K562 (cell line): ENCODE results near the gene SLC6A16. TPM values are rescaled to one million over a fixed set of nuclear protein-coding genes. Genes with fewer than 3 reads are reported as not detected.

Experiments used
- C11orf30 ChIP-seq: fragments of 450-650 bp; IDR thresholded peaks from 2 replicates; pipeline ENCODE4 v1.6.1; 2016; ENCODE audit warnings: low read depth, mild to moderate bottlenecking
- CCAR2 ChIP-seq: fragments of 200-400 bp; formaldehyde crosslinking; IDR thresholded peaks from 2 replicates; pipeline ENCODE4 v1.6.1; 2017; ENCODE audit warnings: mild to moderate bottlenecking, low read depth, low read length
- CCNT2 ChIP-seq: IDR thresholded peaks from 2 replicates; pipeline ENCODE4 v1.6.1; 2011; ENCODE audit warnings: borderline replicate concordance, low read depth, mild to moderate bottlenecking, moderate library complexity, mixed read lengths, low read length; ENCODE audit not compliant: insufficient read length; ENCODE audit errors: extremely low read depth
- CTBP1 ChIP-seq: fragments of 450-650 bp; IDR thresholded peaks from 2 replicates; pipeline ENCODE4 v1.6.1; 2016; ENCODE audit warnings: borderline replicate concordance
- ELF1 ChIP-seq: fragments of 200-800 bp; sonication (Bioruptor generic); IDR thresholded peaks from 2 replicates; pipeline ENCODE4 v1.6.1; 2016; ENCODE audit warnings: missing genetic modification characterization, missing compliant biosample characterization
- ELF2 ChIP-seq: fragments of 250-450 bp; sonication (Bioruptor Pico); IDR thresholded peaks from 2 replicates; pipeline ENCODE4 v1.5.0; 2021; ENCODE audit warnings: mild to moderate bottlenecking
- HCFC1 ChIP-seq: IDR thresholded peaks from 2 replicates; pipeline ENCODE4 v1.6.1; 2012; ENCODE audit warnings: low read depth, low read length, improper control_type of control experiment
- KLF16 ChIP-seq: IDR thresholded peaks from 2 replicates; pipeline ENCODE4 v1.6.1; 2016; ENCODE audit warnings: antibody characterized with exemption
- MED1 ChIP-seq: sonication (generic); formaldehyde crosslinking; IDR thresholded peaks from 2 replicates; pipeline ENCODE4 v1.8.1; 2023; ENCODE audit warnings: missing genetic modification reagents, borderline replicate concordance
- NEUROD1 ChIP-seq: fragments of 150-350 bp; IDR thresholded peaks from 2 replicates; pipeline ENCODE4 v1.6.1; 2014; ENCODE audit warnings: borderline replicate concordance, low read length, low read depth; ENCODE audit not compliant: partially characterized antibody
- NR1H2 ChIP-seq: sonication (generic); formaldehyde crosslinking; IDR thresholded peaks from 2 replicates; pipeline ENCODE4 v1.4.0; 2020; ENCODE audit warnings: mild to moderate bottlenecking, missing genetic modification reagents
- POLR2A ChIP-seq: fragments of 450-650 bp; conservative IDR thresholded peaks from 2 replicates; pipeline ENCODE4 v1.6.1; 2016
- POLR2AphosphoS5 ChIP-seq: IDR thresholded peaks from 2 replicates; pipeline ENCODE4 v1.6.1; 2011; ENCODE audit warnings: mild to moderate bottlenecking, low read depth, low read length, moderate library complexity; ENCODE audit not compliant: control insufficient read depth, insufficient read depth
- PURB ChIP-seq: sonication (generic); formaldehyde crosslinking; IDR thresholded peaks from 2 replicates; pipeline ENCODE4 v1.9.0; 2021; ENCODE audit warnings: low read depth, mild to moderate bottlenecking, missing genetic modification reagents
- SMARCA4 ChIP-seq: fragments of 450-650 bp; IDR thresholded peaks from 2 replicates; pipeline ENCODE4 v1.6.1; 2016
- YY1 ChIP-seq, 3 experiments: IDR thresholded peaks; 2 replicates each; pipeline ENCODE4 v1.6.1; 2011; ENCODE audit warnings: low read length in 2 of 3, mild to moderate bottlenecking in 2 of 3, moderate library complexity in 2 of 3, borderline replicate concordance in 1 of 3, control low read depth in 1 of 3, low read depth in 1 of 3; ENCODE audit not compliant: insufficient read depth in 3 of 3, insufficient replicate concordance in 2 of 3, control insufficient read depth in 1 of 3, insufficient read length in 1 of 3; ENCODE audit errors: extremely low read depth in 1 of 3
- ZFP36 ChIP-seq: fragments of 150-350 bp; IDR thresholded peaks from 2 replicates; pipeline ENCODE4 v1.6.1; 2018; ENCODE audit warnings: low read length, low read depth; ENCODE audit not compliant: partially characterized antibody
- ZNF121 ChIP-seq: sonication (generic); formaldehyde crosslinking; conservative IDR thresholded peaks from 2 replicates; pipeline ENCODE4 v1.8.0; 2022; ENCODE audit warnings: missing genetic modification reagents
- ZNF134 ChIP-seq: fragments of 250-450 bp; sonication (Bioruptor Pico); conservative IDR thresholded peaks from 2 replicates; pipeline ENCODE4 v1.4.0; 2020
- ZNF165 ChIP-seq: fragments of 250-450 bp; sonication (Bioruptor Pico); IDR thresholded peaks from 2 replicates; pipeline ENCODE4 v1.4.0; 2020; ENCODE audit warnings: borderline replicate concordance
- ZNF384 ChIP-seq: IDR thresholded peaks from 2 replicates; pipeline ENCODE4 v1.6.1; 2012; ENCODE audit warnings: low read depth, low read length, improper control_type of control experiment
- ZNF740 ChIP-seq, 3 experiments: fragments of 200-800 bp in 1 of 3; sonication (Bioruptor generic) in 1 of 3; sonication (generic) in 1 of 3; formaldehyde crosslinking in 1 of 3; IDR thresholded peaks; 2 replicates each; pipeline versions ENCODE4 v1.6.1 to v1.8.0; 2016 to 2022; ENCODE audit warnings: mild to moderate bottlenecking in 2 of 3, missing compliant biosample characterization in 2 of 3, missing genetic modification characterization in 2 of 3, missing genetic modification reagents in 1 of 3
- ZNF780A ChIP-seq: fragments of 250-450 bp; sonication (Bioruptor Pico); IDR thresholded peaks from 2 replicates; pipeline ENCODE4 v1.5.0; 2021; ENCODE audit warnings: mild to moderate bottlenecking
- ZSCAN29 ChIP-seq: fragments of 450-650 bp; IDR thresholded peaks from 2 replicates; pipeline ENCODE4 v1.6.1; 2017
- ZZZ3 ChIP-seq: fragments of 450-650 bp; IDR thresholded peaks from 2 replicates; pipeline ENCODE4 v1.6.1; 2016; ENCODE audit warnings: antibody characterized with exemption, mild to moderate bottlenecking, moderate library complexity
- polyA plus RNA-seq, 8 experiments: library from polyadenylated mRNA; depleted of rRNA in 4 of 8; stranded (reverse) in 5 of 8; unstranded in 3 of 8; fragments of >200 nt; fragmentation: Nextera tagmentation in 2 of 8; fragmentation: Illumina TruSeq in 1 of 8; extraction: Ambion mirVana in 2 of 8; extraction: Trizol in 1 of 8; gene quantifications; 2 replicates each; pipeline versions ENCODE4 v1.2.1 to v1.2.3, GENCODE V29; 2011 to 2014; ENCODE audit warnings: inconsistent platforms in 1 of 8, missing spikeins in 1 of 8
- total RNA-seq, 7 experiments: library from RNA; depleted of rRNA in 6 of 7; stranded (reverse); fragments of >200 nt in 6 of 7; fragmentation: Illumina TruSeq in 2 of 7; extraction: Trizol in 2 of 7; gene quantifications; 2 replicates each; pipeline versions ENCODE4 v1.2.1 to v1.2.3, GENCODE V29; 2011 to 2021; ENCODE audit warnings: low replicate concordance in 1 of 7
- TF ChIP-seq, protein P1 (sequence below): fragments of 450-650 bp; IDR thresholded peaks from one replicate; pipeline ENCODE4 v1.6.1; 2018; ENCODE audit warnings: mild to moderate bottlenecking, moderate library complexity; ENCODE audit not compliant: partially characterized antibody
- TF ChIP-seq, protein P2 (sequence below): fragments of 450-650 bp; conservative IDR thresholded peaks from 2 replicates; pipeline ENCODE4 v1.6.1; 2016; ENCODE audit warnings: missing genetic modification characterization, low read depth, mild to moderate bottlenecking, missing compliant biosample characterization, moderate library complexity

The SLC6A16 gene
- total and polyA plus RNA-seq, 9 of the 15 experiments (the other 6 are each of a cell fraction or from before 2014, with no cell fraction given) = 0.05 to 0.95 (median 0.36) TPM

- TF ChIP-seq POLR2A (0 out of 2 replicates have a peak, but pooled peaks have one; percentile 28), SMARCA4 (no peak), CCNT2 (no peak), MED1 (CRISPR knock-in tag) (no peak), ZNF121 (CRISPR knock-in tag) (no peak), ZZZ3 (no peak), POLR2AphosphoS5 (no peak), ZNF384 (0 out of 2 replicates have a peak, but pooled peaks have one; percentile 24), PURB (CRISPR knock-in tag) (no peak), CCAR2 (no peak), ZNF780A (CRISPR knock-in tag) (no peak), ZFP36 (no peak), CTBP1 (peak; percentile 22; the same call in 1 of the 2 replicates), NR1H2 (CRISPR knock-in tag) (no peak), NEUROD1 (peak; percentile 16), ZNF134 (CRISPR knock-in tag) (no peak), ELF2 (CRISPR knock-in tag) (no peak), KLF16 (peak; percentile 60; the same call in 1 of the 2 replicates), ELF1 (no peak), ZSCAN29 (no peak), C11orf30 (no peak), ZNF740 (CRISPR knock-in tag; IDR thresholded peaks at IDR 0.05) (no peak), ZNF740 (tag; IDR thresholded peaks at IDR 0.05) (no peak), YY1 (IDR thresholded peaks at IDR 0.05; ENCODE audit: borderline replicate concordance in 1 of 3, control insufficient read depth in 1 of 3, extremely low read depth in 1 of 3, insufficient read depth in 3 of 3, insufficient read length in 1 of 3, insufficient replicate concordance in 2 of 3, low read depth in 1 of 3, low read length in 2 of 3) (peak; percentile 25 to 80 (median 71)), HCFC1 (0 out of 2 replicates have a peak, but pooled peaks have one; percentile 13), ZNF165 (CRISPR knock-in tag) (no peak)
- TF ChIP-seq, protein P1, sequence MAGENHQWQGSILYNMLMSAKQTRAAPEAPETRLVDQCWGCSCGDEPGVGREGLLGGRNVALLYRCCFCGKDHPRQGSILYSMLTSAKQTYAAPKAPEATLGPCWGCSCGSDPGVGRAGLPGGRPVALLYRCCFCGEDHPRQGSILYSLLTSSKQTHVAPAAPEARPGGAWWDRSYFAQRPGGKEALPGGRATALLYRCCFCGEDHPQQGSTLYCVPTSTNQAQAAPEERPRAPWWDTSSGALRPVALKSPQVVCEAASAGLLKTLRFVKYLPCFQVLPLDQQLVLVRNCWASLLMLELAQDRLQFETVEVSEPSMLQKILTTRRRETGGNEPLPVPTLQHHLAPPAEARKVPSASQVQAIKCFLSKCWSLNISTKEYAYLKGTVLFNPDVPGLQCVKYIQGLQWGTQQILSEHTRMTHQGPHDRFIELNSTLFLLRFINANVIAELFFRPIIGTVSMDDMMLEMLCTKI = no peak
- TF ChIP-seq, protein P2, sequence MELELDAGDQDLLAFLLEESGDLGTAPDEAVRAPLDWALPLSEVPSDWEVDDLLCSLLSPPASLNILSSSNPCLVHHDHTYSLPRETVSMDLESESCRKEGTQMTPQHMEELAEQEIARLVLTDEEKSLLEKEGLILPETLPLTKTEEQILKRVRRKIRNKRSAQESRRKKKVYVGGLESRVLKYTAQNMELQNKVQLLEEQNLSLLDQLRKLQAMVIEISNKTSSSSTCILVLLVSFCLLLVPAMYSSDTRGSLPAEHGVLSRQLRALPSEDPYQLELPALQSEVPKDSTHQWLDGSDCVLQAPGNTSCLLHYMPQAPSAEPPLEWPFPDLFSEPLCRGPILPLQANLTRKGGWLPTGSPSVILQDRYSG = no peak
Measured at GRCh38 chr19:49301165-49301865, 23.7 kb downstream of the SLC6A16 start (continued).
